H1 (cell line): ENCODE results near the gene FOXP4. TPM values are rescaled to one million over a fixed set of nuclear protein-coding genes. Genes with fewer than 3 reads are reported as not detected.

Experiments
- CTCF ChIA-PET: fragments of 300-600 bp; sonication (Branson Sonifier 250); formaldehyde crosslinking; loops from one replicate; lab custom pipeline; 2021; ENCODE audit not compliant: partially characterized antibody; lab: Charles Lee
- POLR2A ChIA-PET: fragments of 300-600 bp; sonication (Branson Sonifier 250); formaldehyde crosslinking; loops from one replicate; lab custom pipeline; 2021; ENCODE audit warnings: inconsistent platforms; ENCODE audit not compliant: partially characterized antibody; lab: Charles Lee
- DNase-seq, 2 experiments: peaks; one replicate each; pipeline versions ENCODE4 v3.0.0 to v3.0.0-alpha.2; 2010 to 2022; ENCODE audit warnings: low spot score in 2 of 2, low read depth in 1 of 2, mixed read lengths in 1 of 2
- FAIRE-seq: peaks from 2 replicates; lab custom pipeline; 2011; peaks lifted over from hg19 to GRCh38; lab: Jason Lieb, UNC
- H2AFZ ChIP-seq: 2 replicates; pipeline ENCODE4 v1.8.1; 2012; ENCODE audit warnings: low read length, inconsistent platforms
- H2AK5ac ChIP-seq: 2 replicates; pipeline ENCODE4 v1.6.1; 2013; ENCODE audit warnings: low read depth, low read length
- H2BK120ac ChIP-seq: replicated peaks from 2 replicates; pipeline ENCODE3; 2013; ENCODE audit warnings: low read depth, low read length, inconsistent platforms
- H2BK12ac ChIP-seq: 2 replicates; pipeline ENCODE4 v1.6.1; 2013; ENCODE audit warnings: low read depth, low read length
- H2BK15ac ChIP-seq: 2 replicates; pipeline ENCODE4 v1.6.1; 2013; ENCODE audit warnings: low read length
- H2BK20ac ChIP-seq: 2 replicates; pipeline ENCODE4 v1.6.1; 2013; ENCODE audit warnings: low read length
- H2BK5ac ChIP-seq: 2 replicates; pipeline ENCODE4 v1.6.1; 2013; ENCODE audit warnings: low read depth, low read length
- H3K14ac ChIP-seq: 2 replicates; pipeline ENCODE4 v1.6.1; 2013; ENCODE audit warnings: inconsistent platforms; ENCODE audit not compliant: insufficient read length
- H3K18ac ChIP-seq: 2 replicates; pipeline ENCODE4 v1.6.1; 2013; ENCODE audit warnings: low read length; ENCODE audit errors: extremely low read depth
- H3K23ac ChIP-seq: 2 replicates; pipeline ENCODE4 v1.6.1; 2013; ENCODE audit warnings: inconsistent platforms; ENCODE audit not compliant: insufficient read length
- H3K23me2 ChIP-seq: 2 replicates; pipeline ENCODE4 v1.6.1; 2013; ENCODE audit warnings: low read depth, low read length
- H3K27ac ChIP-seq: 2 replicates; pipeline ENCODE4 v1.6.1; 2011; ENCODE audit warnings: low read depth, low read length, inconsistent platforms
- H3K27me3 ChIP-seq, 4 experiments: replicated peaks in 1 of 4; 1 replicate in 1 of 4; 2 replicates in 3 of 4; pipeline versions ENCODE4 v1.6.1 to v1.8.1; 2011 to 2013; ENCODE audit warnings: low read length in 3 of 4, mild to moderate bottlenecking in 3 of 4, inconsistent platforms in 2 of 4, mixed read lengths in 2 of 4, moderate library complexity in 1 of 4; ENCODE audit not compliant: control insufficient read depth in 3 of 4, insufficient read depth in 3 of 4; ENCODE audit errors: extremely low read depth in 1 of 4
- H3K36me3 ChIP-seq, 4 experiments: 2 replicates each; pipeline versions ENCODE4 v1.6.1 to v1.8.1; 2011 to 2013; ENCODE audit warnings: mild to moderate bottlenecking in 4 of 4, low read length in 3 of 4, moderate library complexity in 2 of 4, control low read depth in 1 of 4, inconsistent platforms in 1 of 4; ENCODE audit not compliant: insufficient read depth in 4 of 4, control insufficient read depth in 2 of 4
- H3K4ac ChIP-seq: replicated peaks from 2 replicates; pipeline ENCODE3; 2013; ENCODE audit warnings: low read length, low read depth, mixed read lengths, inconsistent platforms; ENCODE audit not compliant: insufficient read length
- H3K4me1 ChIP-seq, 4 experiments: replicated peaks in 1 of 4; 1 replicate in 1 of 4; 2 replicates in 3 of 4; pipeline versions ENCODE4 v1.6.1 to v1.8.1; 2011 to 2013; ENCODE audit warnings: low read length in 3 of 4, inconsistent platforms in 2 of 4, mixed read lengths in 1 of 4; ENCODE audit not compliant: insufficient read depth in 4 of 4, control insufficient read depth in 3 of 4
- H3K4me2 ChIP-seq, 2 experiments: 2 replicates each; pipeline versions ENCODE4 v1.6.1 to v1.8.1; 2011 to 2013; ENCODE audit warnings: low read depth in 2 of 2, low read length in 2 of 2, control low read depth in 1 of 2, inconsistent platforms in 1 of 2, mild to moderate bottlenecking in 1 of 2; ENCODE audit not compliant: insufficient read depth in 1 of 2
- H3K4me3 ChIP-seq, 4 experiments: fragments of 200-600, 300-600 bp in 1 of 4; sonication (generic), shearing (Covaris generic), sonication (Bioruptor Twin) in 1 of 4; 2 replicates each; pipeline versions ENCODE4 v1.5.1 to v1.8.1; 2011 to 2016; ENCODE audit warnings: low read length in 4 of 4, low read depth in 3 of 4, control low read depth in 2 of 4, inconsistent platforms in 2 of 4, mild to moderate bottlenecking in 2 of 4, mixed read lengths in 1 of 4, moderate library complexity in 1 of 4; ENCODE audit not compliant: insufficient read depth in 2 of 4; ENCODE audit errors: extremely low read depth in 1 of 4
- H3K56ac ChIP-seq: replicated peaks from 2 replicates; pipeline ENCODE3; 2013; ENCODE audit warnings: low read depth, mild to moderate bottlenecking, mixed read lengths, low read length, inconsistent platforms; ENCODE audit not compliant: insufficient read length
- H3K79me1 ChIP-seq: 2 replicates; pipeline ENCODE4 v1.6.1; 2013; ENCODE audit warnings: low read depth, low read length, control low read depth
- H3K79me2 ChIP-seq, 2 experiments: 2 replicates each; pipeline versions ENCODE4 v1.6.1 to v1.8.1; 2012 to 2013; ENCODE audit warnings: low read length in 2 of 2, mild to moderate bottlenecking in 2 of 2, inconsistent platforms in 1 of 2; ENCODE audit not compliant: insufficient read depth in 2 of 2, control insufficient read depth in 1 of 2
- H3K9ac ChIP-seq, 4 experiments: replicated peaks in 1 of 4; 1 replicate in 1 of 4; 2 replicates in 3 of 4; pipeline versions ENCODE4 v1.6.1 to v1.8.1; 2011 to 2013; ENCODE audit warnings: low read depth in 3 of 4, low read length in 3 of 4, control low read depth in 2 of 4, mild to moderate bottlenecking in 2 of 4, moderate library complexity in 2 of 4, inconsistent platforms in 1 of 4; ENCODE audit errors: extremely low read depth in 1 of 4
- H3K9me3 ChIP-seq, 2 experiments: 2 replicates each; pipeline versions ENCODE4 v1.6.1 to v1.8.1; 2012 to 2013; ENCODE audit warnings: mild to moderate bottlenecking in 2 of 2, moderate library complexity in 2 of 2, control low read depth in 1 of 2, inconsistent platforms in 1 of 2, low read depth in 1 of 2, low read length in 1 of 2, mixed read lengths in 1 of 2; ENCODE audit not compliant: insufficient read depth in 2 of 2
- H4K20me1 ChIP-seq, 2 experiments: replicated peaks in 1 of 2; 2 replicates each; pipeline versions ENCODE3 to v1.8.1; 2011 to 2013; ENCODE audit warnings: inconsistent platforms in 2 of 2, low read length in 2 of 2, mild to moderate bottlenecking in 1 of 2; ENCODE audit not compliant: insufficient read depth in 2 of 2, control insufficient read depth in 1 of 2
- H4K5ac ChIP-seq: 2 replicates; pipeline ENCODE4 v1.6.1; 2013; ENCODE audit warnings: low read length, low read depth, mixed read lengths, inconsistent platforms; ENCODE audit not compliant: insufficient read length
- H4K8ac ChIP-seq: 2 replicates; pipeline ENCODE4 v1.8.0; 2013; ENCODE audit warnings: mild to moderate bottlenecking, moderate library complexity, low read length, inconsistent platforms; ENCODE audit not compliant: insufficient read depth; ENCODE audit errors: extremely low read depth
- H4K91ac ChIP-seq: replicated peaks from 2 replicates; pipeline ENCODE3; 2013; ENCODE audit warnings: low read length, mixed read lengths, inconsistent platforms; ENCODE audit not compliant: insufficient read length
- BACH1 ChIP-seq: IDR thresholded peaks from 2 replicates; pipeline ENCODE4 v1.6.1; 2012; ENCODE audit warnings: low read length, improper control_type of control experiment
- CEBPB ChIP-seq: IDR thresholded peaks from 2 replicates; pipeline ENCODE4 v1.6.1; 2012; ENCODE audit warnings: low read depth, low read length
- HDAC6 ChIP-seq: IDR thresholded peaks from one replicate; pipeline ENCODE4 v1.7.1; 2012; ENCODE audit warnings: low read depth, mild to moderate bottlenecking, inconsistent platforms, low read length, moderate library complexity
- JUN ChIP-seq: IDR thresholded peaks from 2 replicates; pipeline ENCODE4 v1.6.1; 2011; ENCODE audit warnings: low read depth, mild to moderate bottlenecking, improper control_type of control experiment, low read length
- KDM4A ChIP-seq: IDR thresholded peaks from one replicate; pipeline ENCODE4 v1.7.1; 2012; ENCODE audit warnings: low read depth, mild to moderate bottlenecking, moderate library complexity, low read length, inconsistent platforms; ENCODE audit not compliant: severe bottlenecking
- POLR2A ChIP-seq, 2 experiments: IDR thresholded peaks; 1 replicate in 1 of 2; 2 replicates in 1 of 2; pipeline ENCODE4 v1.6.1; 2011; ENCODE audit warnings: low read depth in 2 of 2, low read length in 2 of 2, mild to moderate bottlenecking in 2 of 2; ENCODE audit errors: control extremely low read depth in 1 of 2
- POLR2AphosphoS5 ChIP-seq: IDR thresholded peaks from 2 replicates; pipeline ENCODE4 v1.6.1; 2011; ENCODE audit warnings: low read depth, low read length
- RFX5 ChIP-seq: IDR thresholded peaks from 2 replicates; pipeline ENCODE4 v1.6.1; 2011; ENCODE audit warnings: low read depth, low read length, improper control_type of control experiment, borderline replicate concordance
- RNF2 ChIP-seq: fragments of 200-900, 300-1000 bp; sonication (generic); IDR thresholded peaks from 2 replicates; pipeline ENCODE4 v1.7.1; 2016; ENCODE audit warnings: borderline replicate concordance, low read depth, mild to moderate bottlenecking, antibody characterized with exemption, low read length; ENCODE audit not compliant: poor library complexity, severe bottlenecking; ENCODE audit errors: missing control alignments
- SAP30 ChIP-seq: fragments of 300-600 bp; sonication (generic); IDR thresholded peaks from 2 replicates; pipeline ENCODE4 v1.7.1; 2012; ENCODE audit warnings: low read length, moderate library complexity, mild to moderate bottlenecking, inconsistent platforms; ENCODE audit not compliant: insufficient read depth, insufficient replicate concordance
- SIN3A ChIP-seq, 2 experiments: IDR thresholded peaks in 1 of 2; conservative IDR thresholded peaks in 1 of 2; 2 replicates each; pipeline ENCODE4 v1.6.1; 2011 to 2012; ENCODE audit warnings: low read length in 2 of 2, improper control_type of control experiment in 1 of 2, low read depth in 1 of 2, mild to moderate bottlenecking in 1 of 2
- SIRT6 ChIP-seq: IDR thresholded peaks from one replicate; pipeline ENCODE4 v1.7.1; 2012; ENCODE audit warnings: low read length, inconsistent platforms
- SRF ChIP-seq: IDR thresholded peaks from 2 replicates; pipeline ENCODE4 v1.6.1; 2011; ENCODE audit warnings: mild to moderate bottlenecking, low read depth, low read length, moderate library complexity
- TBP ChIP-seq: IDR thresholded peaks from 2 replicates; pipeline ENCODE4 v1.6.1; 2011; ENCODE audit warnings: low read depth, low read length, improper control_type of control experiment
- TCF12 ChIP-seq: IDR thresholded peaks from 2 replicates; pipeline ENCODE4 v1.6.1; 2011; ENCODE audit warnings: low read depth, mild to moderate bottlenecking, low read length
- WGBS, 2 experiments: shearing (Covaris generic) in 1 of 2; methylation state at CpG; one replicate each; pipeline versions ENCODE4 v1.1.6 to v1.1.7; 2013 to 2015; ENCODE audit warnings: low lambda C conversion rate in 2 of 2, mixed read lengths in 2 of 2, inconsistent platforms in 1 of 2, low coverage in 1 of 2, missing lambda C conversion rate in 1 of 2; ENCODE audit not compliant: insufficient replicate concordance in 2 of 2, insufficient coverage in 1 of 2, insufficient read length in 1 of 2; ENCODE audit errors: extremely low coverage in 1 of 2, missing lambda C conversion rate in 1 of 2; 5-methylcytosine and 5-hydroxymethylcytosine counted together
- polyA plus RNA-seq, 7 experiments: library from polyadenylated mRNA; depleted of rRNA in 3 of 7; stranded (reverse) in 5 of 7; unstranded in 2 of 7; fragments of >200 nt in 5 of 7; fragments of 200-250 nt in 2 of 7; gene quantifications; 1 replicate in 5 of 7; 2 replicates in 1 of 7; 4 replicates in 1 of 7; pipeline versions ENCODE4 v1.2.1 to v1.2.3, GENCODE V29; 2011 to 2013; ENCODE audit warnings: missing spikeins in 2 of 7, mixed read lengths in 2 of 7
- total RNA-seq: library from RNA; stranded (reverse); fragmentation: NEBNext Ultra II Directional; extraction: Animal tissue kit (Norgen Biotek cat#: 25700); gene quantifications from 2 replicates; pipeline ENCODE4 v1.2.1, GENCODE V29; 2021

Gene FOXP4
- total and polyA plus RNA-seq, 2 of the 8 experiments (the other 6 are each of a cell fraction or from before 2014, with no cell fraction given): 4.8 to 13.3 TPM

DNA sequence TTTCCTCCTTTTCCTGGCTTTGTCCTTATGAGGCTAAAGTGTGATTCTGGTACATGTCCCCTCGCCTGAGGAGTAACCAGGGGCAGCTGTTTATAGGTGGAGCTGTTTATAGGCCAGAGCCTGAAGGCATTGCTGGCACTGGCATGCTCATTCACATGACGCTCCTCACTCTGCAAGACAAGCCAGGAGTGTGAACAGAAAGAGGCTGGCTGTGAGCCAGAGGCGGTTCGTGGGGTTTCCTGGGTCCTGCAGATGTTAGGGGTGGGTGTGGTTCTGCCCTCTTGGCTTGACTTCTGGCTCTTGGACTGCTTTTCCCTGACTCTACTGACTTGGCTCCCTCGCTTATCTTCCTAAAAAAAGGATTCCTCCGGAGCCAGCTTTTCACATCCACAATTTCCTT is 79.3 kb downstream of the FOXP4 start:
- H3K18ac ChIP-seq: no peak overlapping the region
- H3K14ac ChIP-seq: no peak overlapping the region
- no peak overlapping the region for H2AK5ac ChIP-seq
- H2BK5ac ChIP-seq: no peak overlapping the region
- no peak for FAIRE-seq
- H2BK20ac ChIP-seq: no peak overlapping the region
- no peaks in the 10 kb centered on the region for H3K79me1 ChIP-seq
- no peak overlapping the region for H2BK120ac ChIP-seq
- H3K4me1 ChIP-seq: no peaks in the 10 kb centered on the region; a peak in 2 of 7 replicates
- no peak overlapping the region for H4K5ac ChIP-seq
- ChIA-PET CTCF (interaction anchor here (0.9 to 1.5 kb wide), 8 partner anchors 8 to 63 kb away, joined by 3 to 9 read pairs (median 4); no protein-coding TSS in a partner anchor), POLR2A (interaction anchor here (0.5 kb wide), 1 partner anchor 22 kb away, joined by 3 read pairs; no protein-coding TSS in a partner anchor)
- H3K36me3 ChIP-seq: no peaks in the 10 kb centered on the region
- no peak overlapping the region for H3K27ac ChIP-seq
- H4K20me1 ChIP-seq: no peaks in the 10 kb centered on the region
- H2BK12ac ChIP-seq: no peak overlapping the region
- no peak overlapping the region for H4K91ac ChIP-seq
- no peak for DNase-seq
- H3K4me3 ChIP-seq: no peak overlapping the region
- no peak overlapping the region for H3K56ac ChIP-seq
- no peak overlapping the region for H2BK15ac ChIP-seq
- H3K79me2 ChIP-seq: no peaks in the 10 kb centered on the region
- no peak overlapping the region; a peak in 1 of 4 replicates for H3K4me2 ChIP-seq
- H2AFZ ChIP-seq: 0 out of 2 replicates have a peak overlapping the region, but pooled peaks have one; percentile 36
- peaks cover 0 to 3% of the 10 kb centered on the region in 2 experiments; a peak in 2 of 4 replicates for H3K9me3 ChIP-seq
- no peaks in the 10 kb centered on the region for H3K27me3 ChIP-seq
- no peak overlapping the region for H3K4ac ChIP-seq
- no peak overlapping the region for H3K23ac ChIP-seq
- no peaks in the 10 kb centered on the region for H3K23me2 ChIP-seq
- 77% methylated on average over 6 of the region's 6 CpGs; no CpG with 5 or more reads in 1 of the 2 experiments for WGBS, 2 experiments
- H3K9ac ChIP-seq: no peak overlapping the region
- H4K8ac ChIP-seq: no peak overlapping the region
- TF ChIP-seq KDM4A (no peak), POLR2AphosphoS5 (no peak), TCF12 (no peak), SAP30 (no peak), JUN (no peak), SIRT6 (no peak), BACH1 (no peak), SIN3A (conservative IDR thresholded peaks at IDR 0.05 in 1 of 2, IDR thresholded peaks at IDR 0.05 in 1 of 2; ENCODE audit: low read depth in 1 of 2, low read length in 2 of 2) (no peak), RFX5 (no peak), SRF (no peak), POLR2A (IDR thresholded peaks at IDR 0.05; ENCODE audit: control extremely low read depth in 1 of 2, low read depth in 2 of 2, low read length in 2 of 2) (no peak), TBP (no peak), CEBPB (no peak), HDAC6 (no peak), RNF2 (no peak)
